Hepatocyte (in vitro differentiated cells): Measurements from ENCODE around the gene VRK3.

Experiments used
- EZH2 ChIP-seq: fragments of 200-600 bp; sonication (generic); IDR thresholded peaks from 2 replicates; pipeline ENCODE4 v1.6.1; 2016; ENCODE audit warnings: antibody characterized with exemption, mild to moderate bottlenecking, borderline replicate concordance
- EZH2phosphoT487 ChIP-seq: fragments of 200-600 bp; sonication (generic); IDR thresholded peaks from one replicate; pipeline ENCODE4 v1.6.1; 2018; ENCODE audit warnings: antibody characterized with exemption, mild to moderate bottlenecking, low read depth, moderate library complexity; ENCODE audit not compliant: unreplicated experiment, severe bottlenecking
- TF ChIP-seq, protein P1 (sequence below): fragments of 200-600 bp; sonication (generic); IDR thresholded peaks from 2 replicates; pipeline ENCODE4 v1.5.1; 2016; ENCODE audit warnings: antibody characterized with exemption, mild to moderate bottlenecking; ENCODE audit not compliant: poor library complexity

DNA sequence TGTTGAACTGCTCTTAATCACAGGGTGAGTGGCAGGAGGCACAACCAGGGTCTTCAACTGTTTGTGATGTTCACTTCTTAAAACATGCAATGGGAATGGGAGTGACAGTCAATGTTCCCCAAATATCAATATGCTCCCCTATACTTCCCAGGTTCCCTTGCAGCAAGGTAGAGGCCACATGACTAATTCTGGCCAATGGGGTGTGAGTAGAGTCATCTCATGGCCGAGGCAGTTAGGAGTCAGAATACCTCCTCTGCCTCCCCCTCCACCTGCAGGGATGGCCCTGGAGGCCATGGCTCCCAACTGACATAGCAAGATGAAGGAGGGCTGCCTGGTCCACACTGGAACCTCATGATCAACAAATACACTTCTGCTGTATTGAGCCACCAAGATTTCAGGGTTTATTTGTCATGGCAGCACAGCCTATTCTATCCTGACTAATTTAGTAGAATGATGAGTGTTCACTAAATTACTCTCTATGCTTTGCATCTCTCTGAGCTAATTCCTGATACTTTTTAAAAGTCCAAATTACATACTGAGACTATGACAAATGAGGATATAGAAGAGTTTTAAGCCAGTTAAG, 8.9 kb downstream of the VRK3 start:
- TF ChIP-seq, protein P1, sequence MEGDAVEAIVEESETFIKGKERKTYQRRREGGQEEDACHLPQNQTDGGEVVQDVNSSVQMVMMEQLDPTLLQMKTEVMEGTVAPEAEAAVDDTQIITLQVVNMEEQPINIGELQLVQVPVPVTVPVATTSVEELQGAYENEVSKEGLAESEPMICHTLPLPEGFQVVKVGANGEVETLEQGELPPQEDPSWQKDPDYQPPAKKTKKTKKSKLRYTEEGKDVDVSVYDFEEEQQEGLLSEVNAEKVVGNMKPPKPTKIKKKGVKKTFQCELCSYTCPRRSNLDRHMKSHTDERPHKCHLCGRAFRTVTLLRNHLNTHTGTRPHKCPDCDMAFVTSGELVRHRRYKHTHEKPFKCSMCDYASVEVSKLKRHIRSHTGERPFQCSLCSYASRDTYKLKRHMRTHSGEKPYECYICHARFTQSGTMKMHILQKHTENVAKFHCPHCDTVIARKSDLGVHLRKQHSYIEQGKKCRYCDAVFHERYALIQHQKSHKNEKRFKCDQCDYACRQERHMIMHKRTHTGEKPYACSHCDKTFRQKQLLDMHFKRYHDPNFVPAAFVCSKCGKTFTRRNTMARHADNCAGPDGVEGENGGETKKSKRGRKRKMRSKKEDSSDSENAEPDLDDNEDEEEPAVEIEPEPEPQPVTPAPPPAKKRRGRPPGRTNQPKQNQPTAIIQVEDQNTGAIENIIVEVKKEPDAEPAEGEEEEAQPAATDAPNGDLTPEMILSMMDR: no peak
- TF ChIP-seq EZH2 (no peak), EZH2phosphoT487 (no peak)
